ENCODE results near the gene LTV1. TPM values are rescaled to one million over a fixed set of nuclear protein-coding genes. Genes with fewer than 3 reads are reported as not detected.
"Not testable (repeated sequence)": the region's sequence is repeated elsewhere in the genome, so short reads cannot be mapped to it uniquely, and the experiment has no call there.

LTV1 gene
- total RNA-seq, 1 donor from 2014 or later, result 40.3 TPM

DNA sequence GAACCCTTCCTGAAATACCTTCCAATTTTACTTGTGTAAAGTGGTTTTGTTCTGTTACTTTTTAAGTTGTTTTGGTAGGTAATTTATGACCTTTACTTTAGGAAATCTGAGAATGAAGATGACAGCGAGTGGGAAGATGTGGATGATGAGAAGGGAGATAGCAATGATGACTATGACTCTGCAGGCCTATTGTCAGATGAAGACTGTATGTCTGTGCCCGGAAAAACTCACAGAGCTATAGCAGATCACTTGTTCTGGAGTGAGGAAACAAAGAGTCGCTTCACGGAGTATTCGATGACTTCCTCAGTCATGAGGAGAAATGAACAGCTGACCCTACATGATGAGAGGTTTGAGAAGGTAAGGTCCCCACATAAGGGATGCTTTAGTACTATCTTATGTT lies 14.5 kb downstream of the LTV1 start:
- intact Hi-C loops (cut with micrococcal nuclease), result no loop called here
- no peak for ATAC-seq (ENCODE audit: low read depth)
- H3K27ac Mint-ChIP-seq, result no peak overlapping the region
- no peak for DNase-seq
- peaks cover 95% of the 10 kb centered on the region for H3K36me3 Mint-ChIP-seq (ENCODE audit: low read depth)
- H3K4me3 Mint-ChIP-seq, result no peak overlapping the region
- peaks cover 3% of the 10 kb centered on the region for H3K4me1 Mint-ChIP-seq
- CTCF ChIA-PET, result no interaction called here
- POLR2A ChIA-PET, result no interaction called here
- peaks cover 10% of the 10 kb centered on the region for H3K9me3 Mint-ChIP-seq
- TF ChIP-seq, protein P1, sequence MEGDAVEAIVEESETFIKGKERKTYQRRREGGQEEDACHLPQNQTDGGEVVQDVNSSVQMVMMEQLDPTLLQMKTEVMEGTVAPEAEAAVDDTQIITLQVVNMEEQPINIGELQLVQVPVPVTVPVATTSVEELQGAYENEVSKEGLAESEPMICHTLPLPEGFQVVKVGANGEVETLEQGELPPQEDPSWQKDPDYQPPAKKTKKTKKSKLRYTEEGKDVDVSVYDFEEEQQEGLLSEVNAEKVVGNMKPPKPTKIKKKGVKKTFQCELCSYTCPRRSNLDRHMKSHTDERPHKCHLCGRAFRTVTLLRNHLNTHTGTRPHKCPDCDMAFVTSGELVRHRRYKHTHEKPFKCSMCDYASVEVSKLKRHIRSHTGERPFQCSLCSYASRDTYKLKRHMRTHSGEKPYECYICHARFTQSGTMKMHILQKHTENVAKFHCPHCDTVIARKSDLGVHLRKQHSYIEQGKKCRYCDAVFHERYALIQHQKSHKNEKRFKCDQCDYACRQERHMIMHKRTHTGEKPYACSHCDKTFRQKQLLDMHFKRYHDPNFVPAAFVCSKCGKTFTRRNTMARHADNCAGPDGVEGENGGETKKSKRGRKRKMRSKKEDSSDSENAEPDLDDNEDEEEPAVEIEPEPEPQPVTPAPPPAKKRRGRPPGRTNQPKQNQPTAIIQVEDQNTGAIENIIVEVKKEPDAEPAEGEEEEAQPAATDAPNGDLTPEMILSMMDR (IDR thresholded peaks at IDR 0.05), result no peak
- no peaks in the 10 kb centered on the region for H3K27me3 Mint-ChIP-seq

DNA sequence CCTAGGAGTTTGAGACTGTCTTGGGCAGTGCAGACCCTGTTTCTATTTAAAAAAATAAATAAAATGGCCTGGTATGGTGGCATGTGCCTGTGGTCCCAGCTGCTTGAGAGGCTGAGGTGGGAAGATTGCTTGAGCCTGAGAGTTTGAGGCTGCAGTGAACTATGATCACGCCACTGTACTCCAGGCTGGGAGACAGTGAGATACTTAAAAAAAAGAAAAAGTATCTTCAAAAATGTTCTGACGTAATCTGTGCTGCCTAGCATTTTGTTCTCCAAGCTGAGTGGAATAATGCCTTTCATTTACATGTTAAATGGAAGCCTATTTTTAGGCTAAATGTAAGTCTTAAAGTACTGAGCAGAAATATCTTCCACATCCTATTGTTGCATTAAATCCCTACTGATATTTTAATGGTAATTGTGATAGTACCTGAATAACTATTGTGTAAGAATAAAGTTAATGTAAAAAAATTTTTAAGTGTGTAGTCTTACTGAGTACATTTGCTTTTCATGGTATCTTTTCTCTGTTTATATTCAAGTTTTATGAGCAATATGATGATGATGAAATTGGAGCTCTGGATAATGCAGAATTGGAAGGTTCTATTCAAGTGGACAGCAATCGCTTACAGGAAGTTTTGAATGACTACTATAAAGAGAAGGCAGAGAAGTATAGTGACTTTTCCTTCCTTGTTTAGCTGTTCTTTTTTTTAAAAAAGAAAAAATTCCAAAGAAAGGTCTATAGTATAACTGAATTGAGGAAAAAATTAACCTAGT lies 16.9 kb downstream of the LTV1 start:
- POLR2A ChIA-PET, result no interaction called here
- Mint-ChIP-seq H3K9me3 (peaks cover 2% of the 10 kb centered on the region), H3K27ac (no peak overlapping the region), H3K4me1 (no peaks in the 10 kb centered on the region), H3K36me3 (ENCODE audit: low read depth) (peaks cover 90% of the 10 kb centered on the region), H3K27me3 (no peaks in the 10 kb centered on the region), H3K4me3 (no peak overlapping the region)
- intact Hi-C loops (cut with micrococcal nuclease), result no loop called here
- TF ChIP-seq, protein P1 (IDR thresholded peaks at IDR 0.05), result no peak
- DNase-seq, result no peak
- CTCF ChIA-PET, result no interaction called here
- no peak for ATAC-seq (ENCODE audit: low read depth)

DNA sequence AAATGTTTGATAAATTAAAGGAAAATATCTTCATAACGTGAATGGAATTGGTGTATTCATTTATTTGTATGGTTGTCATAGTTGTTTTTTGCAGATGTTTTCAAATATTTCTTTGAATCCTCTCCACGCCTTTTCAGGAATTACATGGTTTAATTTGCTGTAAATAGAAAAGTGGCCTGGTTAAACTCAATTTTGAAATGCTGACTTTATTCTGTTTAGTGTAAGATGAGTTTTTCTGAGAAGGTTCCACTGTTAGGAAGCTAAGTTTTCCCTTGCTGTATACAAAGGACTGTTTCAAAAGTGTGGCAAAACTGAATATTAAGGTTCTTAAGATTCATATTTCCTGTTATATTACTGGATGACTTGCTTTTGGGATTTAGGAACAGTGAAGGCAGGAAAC lies 20.6 kb downstream of the LTV1 start:
- DNase-seq, result no peak
- ChIA-PET CTCF (no interaction called here), POLR2A (no interaction called here)
- peaks cover 83% of the 10 kb centered on the region for H3K36me3 Mint-ChIP-seq (ENCODE audit: low read depth)
- H3K4me3 Mint-ChIP-seq, result no peak overlapping the region
- TF ChIP-seq, protein P1 (IDR thresholded peaks at IDR 0.05), result no peak
- H3K27ac Mint-ChIP-seq, result no peak overlapping the region
- intact Hi-C loops (cut with micrococcal nuclease), result no loop called here
- H3K4me1 Mint-ChIP-seq, result no peaks in the 10 kb centered on the region
- no peaks in the 10 kb centered on the region for H3K27me3 Mint-ChIP-seq
- no peak for ATAC-seq (ENCODE audit: low read depth)
- H3K9me3 Mint-ChIP-seq, result peaks cover 14% of the 10 kb centered on the region

DNA sequence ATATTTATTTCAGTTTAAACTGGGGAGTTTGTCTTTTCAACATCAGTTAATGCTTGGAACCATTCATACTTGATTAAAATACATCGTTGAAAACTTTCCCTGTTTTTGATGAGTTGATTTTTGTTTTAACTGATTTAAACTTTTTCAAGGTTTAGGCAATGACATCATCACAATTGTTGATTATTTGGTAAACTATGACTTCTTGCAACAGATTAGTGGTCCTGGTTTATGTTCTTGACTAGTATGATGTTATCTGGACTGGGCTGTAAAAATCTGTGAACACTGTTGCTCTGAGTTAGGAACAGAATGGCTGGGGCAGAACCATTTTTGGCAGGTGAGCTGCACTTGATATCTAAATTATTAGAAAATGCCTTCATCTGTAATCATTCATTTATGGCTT lies 21.1 kb downstream of the LTV1 start, which contains the start of gene ZC2HC1B:
ZC2HC1B (plus strand) TSS at position 241 of the 400 bp plus-strand sequence; CDS start at position 307, 66 bp downstream.
- TF ChIP-seq, protein P1 (IDR thresholded peaks at IDR 0.05), result no peak
- DNase-seq, result no peak
- no peak for ATAC-seq (ENCODE audit: low read depth)
- ChIA-PET CTCF (no interaction called here), POLR2A (no interaction called here)
- Mint-ChIP-seq H3K27me3 (no peaks in the 10 kb centered on the region), H3K4me1 (no peaks in the 10 kb centered on the region), H3K27ac (no peak within 1 kb of the TSS), H3K4me3 (no peak within 1 kb of the TSS), H3K36me3 (ENCODE audit: low read depth) (peaks cover 81% of the 10 kb centered on the region), H3K9me3 (peaks cover 14% of the 10 kb centered on the region)
- intact Hi-C loops (cut with micrococcal nuclease), result no loop called here

DNA sequence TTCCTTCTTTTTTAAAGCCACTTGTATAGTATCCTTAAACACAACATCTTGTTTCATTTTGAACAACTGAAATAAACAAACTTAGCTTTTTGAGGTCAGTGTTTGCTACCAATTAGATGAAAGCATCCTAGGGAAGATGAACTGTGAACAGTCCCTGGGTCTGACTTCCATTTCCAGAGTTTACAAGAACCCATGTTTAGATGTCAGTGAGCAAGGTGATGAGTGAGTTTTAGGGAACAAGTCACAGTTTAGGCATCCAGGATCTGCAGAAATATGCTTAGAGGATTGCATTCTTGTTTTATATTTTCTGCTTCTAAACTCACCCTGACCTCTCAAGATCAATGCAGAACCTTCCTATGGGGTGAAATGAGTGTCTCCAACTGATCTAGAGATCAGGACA lies 24.1 kb downstream of the LTV1 start:
- POLR2A ChIA-PET, result no interaction called here
- CTCF ChIA-PET, result interaction anchor here (0.8 kb wide), 1 partner anchor 146 kb away, joined by 3 read pairs; no protein-coding TSS in a partner anchor
- TF ChIP-seq, protein P1 (IDR thresholded peaks at IDR 0.05), result no peak
- no peaks in the 10 kb centered on the region for H3K4me1 Mint-ChIP-seq
- no peak for ATAC-seq (ENCODE audit: low read depth)
- intact Hi-C loops (cut with micrococcal nuclease), result no loop called here
- DNase-seq, result no peak
- no peaks in the 10 kb centered on the region for H3K27me3 Mint-ChIP-seq
- peaks cover 14% of the 10 kb centered on the region for H3K9me3 Mint-ChIP-seq
- H3K4me3 Mint-ChIP-seq, result no peak overlapping the region
- H3K27ac Mint-ChIP-seq, result no peak overlapping the region
- H3K36me3 Mint-ChIP-seq (ENCODE audit: low read depth), result peaks cover 55% of the 10 kb centered on the region

DNA sequence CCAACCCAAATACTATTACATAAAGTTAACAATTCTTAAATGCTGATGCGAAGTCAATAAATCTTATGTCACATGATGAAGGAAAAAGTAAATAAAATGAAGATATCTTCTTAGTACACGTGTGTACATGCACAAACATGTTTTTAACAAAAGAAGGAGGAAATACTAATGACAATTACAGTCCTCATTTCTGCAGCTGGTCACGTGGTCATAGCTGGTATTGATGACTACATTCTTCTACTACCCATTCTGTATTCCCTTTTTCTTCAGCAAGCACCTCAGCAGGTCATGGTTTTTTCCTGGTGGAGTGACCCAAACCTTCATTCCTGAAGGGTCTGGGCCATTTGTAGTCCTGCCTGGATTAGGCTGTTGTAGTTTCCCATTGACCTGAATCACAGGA lies 25.7 kb downstream of the LTV1 start:
- CTCF ChIA-PET; intact Hi-C loops (cut with micrococcal nuclease); H3K4me3 Mint-ChIP-seq; H3K27me3 Mint-ChIP-seq; ATAC-seq (ENCODE audit: low read depth); DNase-seq; H3K4me1 Mint-ChIP-seq; POLR2A ChIA-PET; H3K27ac Mint-ChIP-seq: not testable (repeated sequence)
- H3K36me3 Mint-ChIP-seq (ENCODE audit: low read depth), result peaks cover 43% of the 10 kb centered on the region
- H3K9me3 Mint-ChIP-seq, result peaks cover 17% of the 10 kb centered on the region

DNA sequence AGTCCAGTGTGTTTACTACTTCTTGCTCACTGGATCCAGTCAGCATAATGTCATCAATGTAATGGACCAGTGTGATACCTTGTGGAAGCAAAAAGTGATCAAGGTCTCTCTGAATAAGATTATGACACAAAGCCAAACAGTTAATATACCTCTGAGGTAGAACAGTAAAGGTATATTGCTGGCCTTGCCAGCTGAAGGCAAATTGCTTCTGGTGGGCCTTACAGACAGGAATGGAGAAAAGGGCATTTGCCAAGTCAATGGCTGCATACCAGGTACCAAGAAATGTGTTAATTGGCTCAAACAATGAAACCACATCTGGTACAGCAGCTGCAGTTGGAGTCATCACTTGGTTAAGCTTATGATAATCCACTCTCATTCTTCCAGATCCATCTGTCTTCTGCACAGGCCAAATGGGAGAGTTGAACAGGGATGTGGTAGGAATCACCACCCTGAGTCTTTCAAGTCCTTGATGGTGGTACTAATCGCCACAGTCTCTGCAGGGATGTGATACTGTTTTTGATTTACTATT lies 28.1 kb downstream of the LTV1 start:
- CTCF ChIA-PET; DNase-seq; ATAC-seq (ENCODE audit: low read depth); H3K4me3 Mint-ChIP-seq; intact Hi-C loops (cut with micrococcal nuclease); H3K27ac Mint-ChIP-seq; H3K27me3 Mint-ChIP-seq: not testable (repeated sequence)
- POLR2A ChIA-PET, result interaction anchor here (1.2 kb wide), 1 partner anchor 28 kb away, joined by 3 read pairs; the partner anchor contains the start of gene LTV1
- Mint-ChIP-seq H3K4me1 (peaks cover 16% of the 10 kb centered on the region), H3K9me3 (peaks cover 31% of the 10 kb centered on the region), H3K36me3 (ENCODE audit: low read depth) (peaks cover 26% of the 10 kb centered on the region)

All from activated B cell treated with CpG ODN at 0.5 μM for 24 hours (primary cell).